ENCODE results near the gene CHST6.
"Not testable (repeated sequence)": the region's sequence is repeated elsewhere in the genome, so short reads cannot be mapped to it uniquely, and the experiment has no call there.

Gene CHST6

GRCh38 chr16:75432828-75433731 lies 62.2 kb downstream of the CHST6 start, which contains the start of gene CFDP1:
TSS of gene CFDP1 (minus strand) at chr16:75433503. CDS start at chr16:75433352, 151 bp downstream.
- DNase-seq, result peak; percentile 89 to 96 (median 94)

- no peak for DNase-seq
Measured at GRCh38 chr16:75429621-75430403, 65.4 kb downstream of the CHST6 start.

GRCh38 chr16:75426524-75426923 lies 68.7 kb downstream of the CHST6 start:
- not testable (repeated sequence) for DNase-seq

DNA sequence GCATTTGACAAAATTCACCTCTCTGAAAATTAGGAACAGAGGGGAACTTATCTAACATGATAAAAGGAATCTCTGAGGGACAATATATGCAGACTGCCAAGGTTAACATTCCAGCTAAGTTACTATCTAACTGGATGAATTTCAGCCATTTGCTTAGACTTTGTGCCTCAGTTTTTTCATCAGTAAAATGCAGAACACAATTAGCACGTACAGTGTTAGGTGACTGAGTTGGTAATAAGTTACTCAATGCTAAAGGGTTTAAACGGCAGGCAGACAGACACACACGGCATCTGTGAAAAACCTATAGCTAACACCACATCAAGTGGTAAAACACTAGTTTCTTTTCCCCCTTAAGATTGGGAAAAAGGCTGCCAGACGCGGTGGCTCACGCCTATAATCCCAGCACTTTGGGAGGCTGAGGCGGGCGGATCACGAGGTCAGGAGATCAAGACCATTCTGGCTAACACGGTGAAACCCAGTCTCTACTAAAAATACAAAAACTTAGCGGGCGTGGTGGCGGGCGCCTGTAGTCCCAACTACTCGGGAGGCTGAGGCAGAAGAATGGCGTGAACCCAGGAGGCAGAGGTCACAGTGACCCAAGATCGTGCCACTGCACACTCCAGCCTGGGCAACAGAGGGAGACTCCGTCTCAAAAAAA lies 71.0 kb downstream of the CHST6 start:
- DNase-seq, result not testable (repeated sequence)

DNA sequence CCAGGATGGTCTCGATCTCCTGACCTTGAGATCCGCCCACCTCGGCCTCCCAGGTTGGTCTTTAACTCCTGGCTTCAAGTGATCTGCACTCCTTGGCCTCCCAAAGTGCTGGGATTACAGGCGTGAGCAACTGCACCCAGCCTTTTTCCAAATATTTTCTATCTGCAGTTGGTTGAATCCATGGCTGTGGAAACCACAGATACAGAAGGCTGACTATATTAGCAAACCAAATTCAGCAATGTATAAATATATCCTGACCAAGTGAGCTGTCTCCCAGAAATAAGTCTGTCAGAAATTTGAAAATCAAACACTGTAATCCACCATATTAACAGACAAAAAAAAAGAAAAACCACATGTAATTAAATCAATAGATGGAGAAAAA lies 71.5 kb downstream of the CHST6 start:
- DNase-seq, result no peak
